ENCODE measurements around the gene ALLC. TPM values are rescaled to one million over a fixed set of nuclear protein-coding genes. Genes with fewer than 3 reads are reported as not detected.

The ALLC gene
- total RNA-seq, 6 experiments from 2014 or later = not detected

DNA sequence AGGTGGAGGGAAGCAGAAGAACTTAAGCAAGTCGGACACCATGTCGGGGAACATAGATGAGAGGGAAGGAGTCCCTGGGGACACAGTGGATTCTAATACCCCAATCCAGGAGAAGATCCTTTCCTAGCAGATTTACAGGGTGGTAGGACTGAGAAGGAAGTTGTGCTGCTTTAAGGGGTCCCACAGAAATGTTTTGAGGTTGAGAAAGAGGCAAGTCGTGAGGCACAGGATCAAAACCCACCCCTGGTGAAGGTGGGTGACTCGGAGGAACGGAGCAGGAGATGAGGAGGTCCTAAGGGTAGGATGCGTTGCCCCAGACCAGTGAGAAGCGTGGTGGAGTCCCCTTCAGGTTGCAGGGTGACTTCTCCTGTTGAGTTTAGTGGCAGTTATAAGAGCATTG, 78.1 kb downstream of the ALLC start:
- no peaks in the 10 kb centered on the region for H3K4me1 Mint-ChIP-seq (ENCODE audit: low read depth)
- no peak overlapping the region for H3K4me3 Mint-ChIP-seq
- peaks cover 11% of the 10 kb centered on the region; the same call in 1 of the 2 replicates for H3K9me3 Mint-ChIP-seq
- H3K27me3 Mint-ChIP-seq (ENCODE audit: insufficient read depth) = peaks cover 1% of the 10 kb centered on the region; the same call in 1 of the 2 replicates
- DNase-seq = no peak
- no peaks in the 10 kb centered on the region for H3K36me3 Mint-ChIP-seq (ENCODE audit: low read depth)
- TF ChIP-seq, protein P1, sequence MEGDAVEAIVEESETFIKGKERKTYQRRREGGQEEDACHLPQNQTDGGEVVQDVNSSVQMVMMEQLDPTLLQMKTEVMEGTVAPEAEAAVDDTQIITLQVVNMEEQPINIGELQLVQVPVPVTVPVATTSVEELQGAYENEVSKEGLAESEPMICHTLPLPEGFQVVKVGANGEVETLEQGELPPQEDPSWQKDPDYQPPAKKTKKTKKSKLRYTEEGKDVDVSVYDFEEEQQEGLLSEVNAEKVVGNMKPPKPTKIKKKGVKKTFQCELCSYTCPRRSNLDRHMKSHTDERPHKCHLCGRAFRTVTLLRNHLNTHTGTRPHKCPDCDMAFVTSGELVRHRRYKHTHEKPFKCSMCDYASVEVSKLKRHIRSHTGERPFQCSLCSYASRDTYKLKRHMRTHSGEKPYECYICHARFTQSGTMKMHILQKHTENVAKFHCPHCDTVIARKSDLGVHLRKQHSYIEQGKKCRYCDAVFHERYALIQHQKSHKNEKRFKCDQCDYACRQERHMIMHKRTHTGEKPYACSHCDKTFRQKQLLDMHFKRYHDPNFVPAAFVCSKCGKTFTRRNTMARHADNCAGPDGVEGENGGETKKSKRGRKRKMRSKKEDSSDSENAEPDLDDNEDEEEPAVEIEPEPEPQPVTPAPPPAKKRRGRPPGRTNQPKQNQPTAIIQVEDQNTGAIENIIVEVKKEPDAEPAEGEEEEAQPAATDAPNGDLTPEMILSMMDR (IDR thresholded peaks at IDR 0.05) = no peak
- H3K27ac Mint-ChIP-seq = no peak overlapping the region

DNA sequence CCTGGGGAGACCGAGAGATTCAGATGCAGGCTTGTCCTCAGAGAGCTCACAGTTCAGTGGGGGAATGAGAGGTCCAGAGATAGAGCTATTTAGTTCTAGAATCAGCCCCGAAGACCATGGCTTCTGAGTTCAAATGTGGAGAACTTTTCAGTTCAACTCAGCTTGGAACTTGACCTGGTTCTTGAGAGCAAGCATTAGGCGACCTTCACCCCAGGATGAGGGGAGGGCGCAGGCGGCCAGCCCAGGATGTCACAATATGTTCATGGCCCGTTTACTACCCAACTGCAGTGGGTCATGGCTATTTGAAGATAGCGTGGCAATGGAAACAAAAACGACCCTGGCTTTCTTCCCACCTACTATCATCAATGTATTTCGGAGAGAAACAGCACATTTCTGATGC, 79.1 kb downstream of the ALLC start:
- Mint-ChIP-seq H3K36me3 (ENCODE audit: low read depth) (no peaks in the 10 kb centered on the region), H3K9me3 (peaks cover 7% of the 10 kb centered on the region; the same call in 1 of the 2 replicates), H3K4me3 (no peak overlapping the region), H3K27me3 (ENCODE audit: insufficient read depth) (peaks cover 3% of the 10 kb centered on the region; the same call in 1 of the 2 replicates), H3K4me1 (ENCODE audit: low read depth) (no peaks in the 10 kb centered on the region), H3K27ac (no peak overlapping the region)
- TF ChIP-seq, protein P1 (IDR thresholded peaks at IDR 0.05) = no peak
- no peak for DNase-seq

DNA sequence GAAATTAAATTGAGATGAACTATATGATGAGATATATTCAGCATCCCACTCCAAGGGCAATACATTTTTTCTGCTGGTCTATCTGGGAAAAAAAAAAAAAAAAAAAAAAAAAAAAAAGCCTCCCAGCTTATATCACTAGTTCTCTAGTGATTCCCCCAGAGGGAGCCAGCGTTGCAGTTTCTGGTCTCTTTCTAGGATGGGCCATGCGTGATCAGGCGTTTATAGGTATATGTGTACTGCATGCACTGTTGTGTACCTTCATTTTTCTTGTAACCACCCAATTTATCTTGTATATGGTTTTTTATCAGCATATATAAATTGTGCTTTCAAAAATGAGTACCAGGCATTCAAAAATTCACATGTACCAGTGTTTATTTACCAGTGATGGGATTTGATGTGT, 80.5 kb downstream of the ALLC start:
- TF ChIP-seq, protein P1 (IDR thresholded peaks at IDR 0.05) = peak; percentile 10; the same call in 1 of the 2 replicates

DNA sequence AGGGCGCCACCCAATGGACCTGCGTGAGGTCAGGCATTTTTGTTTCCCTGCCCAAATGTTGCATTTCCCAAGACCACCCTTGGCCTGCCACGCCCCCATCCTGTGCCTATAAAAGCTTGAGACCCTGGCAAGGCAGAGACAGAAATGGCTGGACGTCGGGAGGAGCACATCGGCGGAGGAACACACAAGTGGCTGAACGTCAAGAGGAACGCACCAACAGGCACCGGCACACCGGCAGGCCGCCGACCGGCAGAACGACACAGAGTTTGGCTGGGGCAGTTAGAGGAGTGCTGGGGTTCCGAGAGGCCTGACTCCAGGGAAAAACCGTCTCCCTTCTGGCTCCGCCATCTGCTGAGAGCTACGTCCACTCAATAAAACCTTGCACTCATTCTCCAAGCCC, 81.3 kb downstream of the ALLC start:
- DNase-seq = no peak
- Mint-ChIP-seq H3K27me3 (ENCODE audit: insufficient read depth) (peaks cover 5% of the 10 kb centered on the region), H3K36me3 (ENCODE audit: low read depth) (no peaks in the 10 kb centered on the region), H3K27ac (no peak overlapping the region), H3K9me3 (peaks cover 18% of the 10 kb centered on the region; the same call in 1 of the 2 replicates), H3K4me3 (no peak overlapping the region), H3K4me1 (ENCODE audit: low read depth) (no peaks in the 10 kb centered on the region)
- TF ChIP-seq, protein P1 (IDR thresholded peaks at IDR 0.05) = no peak

More for the DNA sequence above, 80.5 kb downstream of the ALLC start:
- no peak overlapping the region for H3K27ac Mint-ChIP-seq
- peaks cover 9% of the 10 kb centered on the region; the same call in 1 of the 2 replicates for H3K9me3 Mint-ChIP-seq
- DNase-seq = no peak
- H3K27me3 Mint-ChIP-seq (ENCODE audit: insufficient read depth) = peaks cover 3% of the 10 kb centered on the region; the same call in 1 of the 2 replicates
- no peaks in the 10 kb centered on the region for H3K4me1 Mint-ChIP-seq (ENCODE audit: low read depth)
- H3K4me3 Mint-ChIP-seq = no peak overlapping the region
- H3K36me3 Mint-ChIP-seq (ENCODE audit: low read depth) = no peaks in the 10 kb centered on the region

DNA sequence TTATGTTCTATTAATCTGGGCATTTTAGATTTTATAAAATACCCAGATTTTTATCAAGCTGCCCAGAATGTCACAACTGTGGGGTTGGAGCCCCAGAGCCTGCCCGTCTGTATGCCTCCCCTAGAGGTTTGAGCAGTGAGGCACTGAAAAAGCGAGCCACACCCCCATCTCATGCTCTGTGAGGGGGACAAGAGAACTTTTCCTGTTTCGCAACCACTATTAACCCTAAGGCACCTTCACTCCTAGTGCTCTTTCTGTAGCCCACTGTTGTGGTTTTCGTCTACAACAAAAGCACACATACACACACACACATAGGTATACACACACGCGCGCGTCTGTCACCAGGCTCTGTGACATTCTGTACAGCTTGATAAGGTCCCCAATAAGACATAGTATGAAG, 83.4 kb downstream of the ALLC start:
- peaks cover 22% of the 10 kb centered on the region; the same call in 1 of the 2 replicates for H3K9me3 Mint-ChIP-seq
- no peak overlapping the region for H3K27ac Mint-ChIP-seq
- peaks cover 6% of the 10 kb centered on the region for H3K27me3 Mint-ChIP-seq (ENCODE audit: insufficient read depth)
- TF ChIP-seq, protein P1 (IDR thresholded peaks at IDR 0.05) = no peak
- no peak overlapping the region for H3K4me3 Mint-ChIP-seq
- DNase-seq = no peak
- H3K4me1 Mint-ChIP-seq (ENCODE audit: low read depth) = no peaks in the 10 kb centered on the region
- no peaks in the 10 kb centered on the region for H3K36me3 Mint-ChIP-seq (ENCODE audit: low read depth)

All from HFFc6 (cell line).